ENCODE results near the gene PCDHGA12. TPM values are rescaled to one million over a fixed set of nuclear protein-coding genes. Genes with fewer than 3 reads are reported as not detected.
"Not testable (repeated sequence)": the region's sequence is repeated elsewhere in the genome, so short reads cannot be mapped to it uniquely, and the experiment has no call there.

Gene PCDHGA12
- total and polyA plus RNA-seq, 2 of the 8 experiments (the other 6 are each of a cell fraction or from before 2014, with no cell fraction given), result 0.88 to 1.3 TPM

- H4K20me1 ChIP-seq (replicated peaks in 1 of 2; ENCODE audit: control insufficient read depth in 1 of 2, insufficient read depth in 2 of 2, low read length in 2 of 2); H2BK12ac ChIP-seq (ENCODE audit: low read depth, low read length); H2BK120ac ChIP-seq (replicated peaks; ENCODE audit: low read depth, low read length); H3K4me2 ChIP-seq (ENCODE audit: insufficient read depth in 1 of 2, low read depth in 2 of 2, low read length in 2 of 2); H3K23me2 ChIP-seq (ENCODE audit: low read depth, low read length); H3K79me2 ChIP-seq (ENCODE audit: control insufficient read depth in 1 of 2, insufficient read depth in 2 of 2, low read length in 2 of 2); H4K8ac ChIP-seq (ENCODE audit: extremely low read depth, insufficient read depth, low read length); H2BK5ac ChIP-seq (ENCODE audit: low read depth, low read length); H4K5ac ChIP-seq (ENCODE audit: insufficient read length, low read depth, low read length); H3K56ac ChIP-seq (replicated peaks; ENCODE audit: insufficient read length, low read depth, low read length); H2AK5ac ChIP-seq (ENCODE audit: low read depth, low read length); H3K79me1 ChIP-seq (ENCODE audit: low read depth, low read length); H2BK15ac ChIP-seq (ENCODE audit: low read length); H3K18ac ChIP-seq (ENCODE audit: extremely low read depth, low read length); FAIRE-seq; H3K23ac ChIP-seq (ENCODE audit: insufficient read length); H2BK20ac ChIP-seq (ENCODE audit: low read length); H3K4ac ChIP-seq (replicated peaks; ENCODE audit: insufficient read length, low read depth, low read length); H2AFZ ChIP-seq (ENCODE audit: low read length); H3K27me3 ChIP-seq (replicated peaks in 1 of 4; ENCODE audit: control insufficient read depth in 3 of 4, extremely low read depth in 1 of 4, insufficient read depth in 3 of 4, low read length in 3 of 4); POLR2A ChIA-PET (ENCODE audit: partially characterized antibody); H3K27ac ChIP-seq (ENCODE audit: low read depth, low read length); H3K4me1 ChIP-seq (replicated peaks in 1 of 4; ENCODE audit: control insufficient read depth in 3 of 4, insufficient read depth in 4 of 4, low read length in 3 of 4); H3K9ac ChIP-seq (replicated peaks in 1 of 4; ENCODE audit: extremely low read depth in 1 of 4, low read depth in 3 of 4, low read length in 3 of 4); DNase-seq (ENCODE audit: low read depth in 1 of 2, low spot score in 2 of 2); H4K91ac ChIP-seq (replicated peaks; ENCODE audit: insufficient read length, low read length); H3K14ac ChIP-seq (ENCODE audit: insufficient read length); H3K4me3 ChIP-seq (ENCODE audit: extremely low read depth in 1 of 4, insufficient read depth in 2 of 4, low read depth in 3 of 4, low read length in 4 of 4): not testable (repeated sequence)
- Histone ChIP-seq H3K9me3 (ENCODE audit: insufficient read depth in 2 of 2, low read depth in 1 of 2, low read length in 1 of 2) (peaks cover 24 to 36% of the 10 kb centered on the region in 2 experiments), H3K36me3 (ENCODE audit: control insufficient read depth in 2 of 4, insufficient read depth in 4 of 4, low read length in 3 of 4) (peaks cover 0 to 10% (median 0%) of the 10 kb centered on the region in 4 experiments; a peak in 3 of 8 replicates)
- WGBS, 2 experiments (ENCODE audit: extremely low coverage in 1 of 2, insufficient coverage in 1 of 2, insufficient read length in 1 of 2, insufficient replicate concordance in 2 of 2, low coverage in 1 of 2, low lambda C conversion rate in 2 of 2, missing lambda C conversion rate in 1 of 2), result 91% methylated on average over 19 of the region's 29 CpGs; no CpG with 5 or more reads in 1 of the 2 experiments
- CTCF ChIA-PET (ENCODE audit: partially characterized antibody), result interaction anchor here (1.4 to 7.0 kb wide), 3 partner anchors 13 to 131 kb away, joined by 4 to 67 read pairs (median 16); partner anchors contain the start of genes PCDHGA10, PCDHGA11 and PCDHGB7
Measured at GRCh38 chr5:141432726-141433125, 2.4 kb downstream of the PCDHGA12 start.
